PC-9 (cell line): ENCODE data around the gene TMEM187. TPM values are rescaled to one million over a fixed set of nuclear protein-coding genes. Genes with fewer than 3 reads are reported as not detected.

ENCODE experiments used
- BruUV-seq: library from RNA; stranded (reverse); fragments of 400-500 nt; replicated peaks from 2 replicates; lab custom pipeline; 2021; lab: Mats Ljungman, UMichigan
- CTCF ChIA-PET: fragments of 300-600 bp; sonication (Branson Sonifier 250); formaldehyde crosslinking; loops from one replicate; lab custom pipeline; 2022; ENCODE audit warnings: antibody characterized with exemption; lab: Charles Lee
- POLR2A ChIA-PET: fragments of 300-600 bp; sonication (Branson Sonifier 250); formaldehyde crosslinking; loops from one replicate; lab custom pipeline; 2022; ENCODE audit warnings: antibody characterized with exemption; ENCODE audit not compliant: unreplicated experiment; lab: Charles Lee
- DNase-seq, 2 experiments: peaks; one replicate each; pipeline versions ENCODE4 v3.0.0 to v3.0.0-alpha.2; 2015 to 2022; ENCODE audit warnings: mixed read lengths in 1 of 2
- H2AFZ ChIP-seq: fragments of 200-600 bp; sonication (generic); 2 replicates; pipeline ENCODE4 v1.8.1; 2017; ENCODE audit warnings: antibody characterized with exemption
- H3F3A ChIP-seq: fragments of 200-600 bp; sonication (generic); 2 replicates; pipeline ENCODE4 v1.8.1; 2017; ENCODE audit warnings: antibody characterized with exemption, mild to moderate bottlenecking, low read depth; ENCODE audit not compliant: insufficient read depth
- H3K27ac ChIP-seq: fragments of 200-600 bp; sonication (generic); 2 replicates; pipeline ENCODE4 v1.6.1; 2016; ENCODE audit warnings: mixed run types
- H3K27me3 ChIP-seq: fragments of 200-600 bp; sonication (generic); 2 replicates; pipeline ENCODE4 v1.6.1; 2016; ENCODE audit warnings: low read depth, mixed run types; ENCODE audit not compliant: insufficient read depth
- H3K36me3 ChIP-seq: fragments of 200-600 bp; sonication (generic); 2 replicates; pipeline ENCODE4 v1.6.1; 2016; ENCODE audit warnings: low read depth, mixed run types
- H3K4me1 ChIP-seq: fragments of 200-600 bp; sonication (generic); replicated peaks from 2 replicates; pipeline ENCODE4 v1.6.1; 2016; ENCODE audit warnings: mixed run types; ENCODE audit not compliant: insufficient read depth
- H3K4me2 ChIP-seq: fragments of 200-600 bp; sonication (generic); 2 replicates; pipeline ENCODE4 v1.6.1; 2017; ENCODE audit warnings: mixed run types
- H3K4me3 ChIP-seq: fragments of 200-600 bp; sonication (generic); 2 replicates; pipeline ENCODE4 v1.6.1; 2016; ENCODE audit warnings: mixed run types
- H3K79me2 ChIP-seq: fragments of 200-600 bp; sonication (generic); 2 replicates; pipeline ENCODE4 v1.6.1; 2017; ENCODE audit warnings: low read depth, mixed run types
- H3K9me2 ChIP-seq: fragments of 200-600 bp; sonication (generic); 2 replicates; pipeline ENCODE4 v1.8.1; 2017; ENCODE audit warnings: mild to moderate bottlenecking; ENCODE audit not compliant: insufficient read depth
- H3K9me3 ChIP-seq: fragments of 200-600 bp; sonication (generic); 2 replicates; pipeline ENCODE4 v1.8.1; 2016; ENCODE audit warnings: low read depth; ENCODE audit not compliant: insufficient read depth
- H4K20me1 ChIP-seq: fragments of 200-600 bp; sonication (generic); 2 replicates; pipeline ENCODE4 v1.8.1; 2017; ENCODE audit not compliant: insufficient read depth
- EZH2 ChIP-seq: fragments of 200-600 bp; sonication (generic); IDR thresholded peaks from 2 replicates; pipeline ENCODE4 v1.8.0; 2017; ENCODE audit warnings: antibody characterized with exemption, low read depth
- intact Hi-C: fragments of 100-400 bp; cut with micrococcal nuclease; formaldehyde crosslinking; loops from one replicate; pipeline ENCODE4 v1.10.0; 2022; ENCODE audit not compliant: unreplicated experiment
- total RNA-seq: library from RNA; stranded (reverse); gene quantifications from 2 replicates; pipeline ENCODE4 v1.2.3, GENCODE V29; 2021
- TF ChIP-seq, protein P1 (sequence below): fragments of 200-600 bp; sonication (generic); conservative IDR thresholded peaks from 2 replicates; pipeline ENCODE4 v1.6.1; 2017; ENCODE audit warnings: mixed run types, antibody characterized with exemption, mild to moderate bottlenecking, moderate library complexity

Gene TMEM187
- total RNA-seq, 1 experiment from 2014 or later, result 20.1 TPM

DNA sequence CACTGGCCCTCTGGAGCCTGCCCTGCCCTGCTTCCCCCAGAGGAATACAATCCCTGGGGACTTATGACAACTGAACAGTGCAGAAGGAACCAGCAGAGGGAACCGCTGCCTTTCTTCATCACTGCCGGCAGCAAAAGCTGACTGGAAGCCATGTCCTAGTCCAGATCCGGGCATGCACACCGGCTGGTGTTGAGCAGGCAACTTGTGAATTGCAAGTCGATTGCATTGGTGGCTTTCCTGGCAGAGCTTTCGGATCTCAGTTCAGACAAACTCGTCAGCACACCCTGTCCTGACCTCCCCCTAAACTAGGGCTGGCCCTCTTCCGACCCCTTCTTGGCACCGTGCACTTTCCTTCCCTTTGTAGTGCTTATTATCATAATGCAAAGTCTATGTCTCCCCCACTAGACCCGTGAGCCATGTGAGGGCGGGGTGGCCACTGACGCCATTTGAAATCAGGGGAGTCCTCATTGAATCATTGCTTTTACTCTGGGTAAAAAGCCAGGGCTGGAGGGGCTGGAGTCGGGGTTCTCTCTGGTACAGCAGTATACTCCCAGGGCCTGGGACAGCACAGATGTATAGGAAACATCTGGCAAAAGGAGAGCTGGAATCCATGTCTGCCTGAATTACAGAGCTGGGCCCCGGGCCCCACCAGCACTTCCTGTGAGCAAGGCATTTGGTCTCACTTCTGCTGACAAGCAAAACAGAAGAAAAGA lies 48.2 kb upstream of the TMEM187 start:
- Histone ChIP-seq H4K20me1 (no peaks in the 10 kb centered on the region), H3K9me3 (no peaks in the 10 kb centered on the region), H3F3A (peaks cover 18% of the 10 kb centered on the region; the same call in 1 of the 2 replicates), H2AFZ (no peak overlapping the region), H3K27me3 (no peaks in the 10 kb centered on the region), H3K9me2 (no peaks in the 10 kb centered on the region), H3K4me2 (no peak overlapping the region), H3K79me2 (no peaks in the 10 kb centered on the region), H3K4me1 (peaks cover 13% of the 10 kb centered on the region; the same call in 1 of the 2 replicates), H3K4me3 (no peak overlapping the region), H3K36me3 (no peaks in the 10 kb centered on the region), H3K27ac (no peak overlapping the region)
- DNase-seq, result no peak
- intact Hi-C loops, result loop anchor here (1.0 kb wide), 1 partner anchor 23 kb away; no protein-coding TSS in a partner anchor
- BruUV-seq, result no TSS peak
- no peak for TF ChIP-seq EZH2
- TF ChIP-seq, protein P1, sequence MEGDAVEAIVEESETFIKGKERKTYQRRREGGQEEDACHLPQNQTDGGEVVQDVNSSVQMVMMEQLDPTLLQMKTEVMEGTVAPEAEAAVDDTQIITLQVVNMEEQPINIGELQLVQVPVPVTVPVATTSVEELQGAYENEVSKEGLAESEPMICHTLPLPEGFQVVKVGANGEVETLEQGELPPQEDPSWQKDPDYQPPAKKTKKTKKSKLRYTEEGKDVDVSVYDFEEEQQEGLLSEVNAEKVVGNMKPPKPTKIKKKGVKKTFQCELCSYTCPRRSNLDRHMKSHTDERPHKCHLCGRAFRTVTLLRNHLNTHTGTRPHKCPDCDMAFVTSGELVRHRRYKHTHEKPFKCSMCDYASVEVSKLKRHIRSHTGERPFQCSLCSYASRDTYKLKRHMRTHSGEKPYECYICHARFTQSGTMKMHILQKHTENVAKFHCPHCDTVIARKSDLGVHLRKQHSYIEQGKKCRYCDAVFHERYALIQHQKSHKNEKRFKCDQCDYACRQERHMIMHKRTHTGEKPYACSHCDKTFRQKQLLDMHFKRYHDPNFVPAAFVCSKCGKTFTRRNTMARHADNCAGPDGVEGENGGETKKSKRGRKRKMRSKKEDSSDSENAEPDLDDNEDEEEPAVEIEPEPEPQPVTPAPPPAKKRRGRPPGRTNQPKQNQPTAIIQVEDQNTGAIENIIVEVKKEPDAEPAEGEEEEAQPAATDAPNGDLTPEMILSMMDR, result peak; percentile 32; the same call in 1 of the 2 replicates
- ChIA-PET POLR2A (no interaction called here), CTCF (no interaction called here)

DNA sequence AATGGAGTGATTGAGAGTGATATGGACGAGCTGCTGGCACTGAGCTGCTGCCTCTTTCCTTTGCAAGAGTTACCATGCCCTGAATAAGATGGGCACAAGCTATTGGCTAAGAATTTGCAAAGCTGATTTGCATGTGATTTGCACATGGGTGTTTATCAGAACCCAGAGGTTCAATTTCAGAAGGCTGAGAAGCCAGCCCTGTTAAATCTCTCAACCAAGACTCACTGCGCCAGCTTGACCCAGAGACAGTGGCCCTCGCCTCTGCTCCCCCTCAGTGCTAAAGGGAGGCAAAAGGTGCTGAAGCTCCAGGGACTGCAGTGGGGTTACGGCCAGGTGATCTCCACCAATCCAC lies 47.2 kb upstream of the TMEM187 start:
- Histone ChIP-seq H3K27me3 (no peaks in the 10 kb centered on the region), H4K20me1 (no peaks in the 10 kb centered on the region), H3K9me3 (no peaks in the 10 kb centered on the region), H3K27ac (no peak overlapping the region), H3F3A (peaks cover 18% of the 10 kb centered on the region; the same call in 1 of the 2 replicates), H3K9me2 (no peaks in the 10 kb centered on the region), H3K4me2 (peak overlapping the region; percentile 26; the same call in 1 of the 2 replicates), H3K4me3 (no peak overlapping the region), H2AFZ (no peak overlapping the region), H3K79me2 (no peaks in the 10 kb centered on the region), H3K4me1 (peaks cover 17% of the 10 kb centered on the region; the same call in 1 of the 2 replicates), H3K36me3 (no peaks in the 10 kb centered on the region)
- POLR2A ChIA-PET, result interaction anchor here (0.5 kb wide), 1 partner anchor 8 kb away, joined by 7 read pairs; no protein-coding TSS in a partner anchor
- BruUV-seq, result no TSS peak
- intact Hi-C loops, result no loop called here
- TF ChIP-seq, protein P1, result no peak
- TF ChIP-seq EZH2, result no peak
- CTCF ChIA-PET, result interaction anchor here (0.6 kb wide), 1 partner anchor 170 kb away, joined by 6 read pairs; no protein-coding TSS in a partner anchor
- DNase-seq, result no peak

GRCh38 chrX:153925739-153926551 lies 46.6 kb upstream of the TMEM187 start, which contains the start of gene ARHGAP4:
Gene ARHGAP4 (minus strand): TSS chrX:153926264. CDS start chrX:153926202, 62 bp downstream.
- no peak within 1 kb of the TSS for H2AFZ ChIP-seq
- intact Hi-C loops, result no loop called here
- POLR2A ChIA-PET, result interaction anchor here (0.5 to 0.6 kb wide), 2 partner anchors 9 to 132 kb away, joined by 4 to 7 read pairs; no protein-coding TSS in a partner anchor
- peak in 1 of 2 experiments; percentile 40 for DNase-seq
- BruUV-seq, result TSS peak; percentile 99
- H3K27me3 ChIP-seq, result no peaks in the 10 kb centered on the region
- TF ChIP-seq, protein P1, result no peak
- no peak for TF ChIP-seq EZH2
- CTCF ChIA-PET, result no interaction called here
- H4K20me1 ChIP-seq, result no peaks in the 10 kb centered on the region
- H3K4me2 ChIP-seq, result peak within 1 kb of the TSS; percentile 98
- H3K9me3 ChIP-seq, result no peaks in the 10 kb centered on the region
- no peaks in the 10 kb centered on the region for H3K36me3 ChIP-seq
- H3F3A ChIP-seq, result peaks cover 18% of the 10 kb centered on the region; the same call in 1 of the 2 replicates
- peak within 1 kb of the TSS; percentile 86 for H3K27ac ChIP-seq
- no peaks in the 10 kb centered on the region for H3K9me2 ChIP-seq
- no peaks in the 10 kb centered on the region for H3K79me2 ChIP-seq
- H3K4me1 ChIP-seq, result peaks cover 17% of the 10 kb centered on the region; the same call in 1 of the 2 replicates
- peak within 1 kb of the TSS; percentile 86; the same call in 1 of the 2 replicates for H3K4me3 ChIP-seq
